H1 (cell line): ENCODE data around the gene ZNF346. TPM values are rescaled to one million over a fixed set of nuclear protein-coding genes. Genes with fewer than 3 reads are reported as not detected.

Source experiments
- CTCF ChIA-PET: fragments of 300-600 bp; sonication (Branson Sonifier 250); formaldehyde crosslinking; loops from one replicate; lab custom pipeline; 2021; ENCODE audit not compliant: partially characterized antibody; lab: Charles Lee
- POLR2A ChIA-PET: fragments of 300-600 bp; sonication (Branson Sonifier 250); formaldehyde crosslinking; loops from one replicate; lab custom pipeline; 2021; ENCODE audit warnings: inconsistent platforms; ENCODE audit not compliant: partially characterized antibody; lab: Charles Lee
- DNase-seq, 2 experiments: peaks; one replicate each; pipeline versions ENCODE4 v3.0.0 to v3.0.0-alpha.2; 2010 to 2022; ENCODE audit warnings: low spot score in 2 of 2, low read depth in 1 of 2, mixed read lengths in 1 of 2
- FAIRE-seq: peaks from 2 replicates; lab custom pipeline; 2011; peaks lifted over from hg19 to GRCh38; lab: Jason Lieb, UNC
- H2AFZ ChIP-seq: 2 replicates; pipeline ENCODE4 v1.8.1; 2012; ENCODE audit warnings: low read length, inconsistent platforms
- H2AK5ac ChIP-seq: 2 replicates; pipeline ENCODE4 v1.6.1; 2013; ENCODE audit warnings: low read depth, low read length
- H2BK120ac ChIP-seq: replicated peaks from 2 replicates; pipeline ENCODE3; 2013; ENCODE audit warnings: low read depth, low read length, inconsistent platforms
- H2BK12ac ChIP-seq: 2 replicates; pipeline ENCODE4 v1.6.1; 2013; ENCODE audit warnings: low read depth, low read length
- H2BK15ac ChIP-seq: 2 replicates; pipeline ENCODE4 v1.6.1; 2013; ENCODE audit warnings: low read length
- H2BK20ac ChIP-seq: 2 replicates; pipeline ENCODE4 v1.6.1; 2013; ENCODE audit warnings: low read length
- H2BK5ac ChIP-seq: 2 replicates; pipeline ENCODE4 v1.6.1; 2013; ENCODE audit warnings: low read depth, low read length
- H3K14ac ChIP-seq: 2 replicates; pipeline ENCODE4 v1.6.1; 2013; ENCODE audit warnings: inconsistent platforms; ENCODE audit not compliant: insufficient read length
- H3K18ac ChIP-seq: 2 replicates; pipeline ENCODE4 v1.6.1; 2013; ENCODE audit warnings: low read length; ENCODE audit errors: extremely low read depth
- H3K23ac ChIP-seq: 2 replicates; pipeline ENCODE4 v1.6.1; 2013; ENCODE audit warnings: inconsistent platforms; ENCODE audit not compliant: insufficient read length
- H3K23me2 ChIP-seq: 2 replicates; pipeline ENCODE4 v1.6.1; 2013; ENCODE audit warnings: low read depth, low read length
- H3K27ac ChIP-seq: 2 replicates; pipeline ENCODE4 v1.6.1; 2011; ENCODE audit warnings: low read depth, low read length, inconsistent platforms
- H3K27me3 ChIP-seq, 4 experiments: replicated peaks in 1 of 4; 1 replicate in 1 of 4; 2 replicates in 3 of 4; pipeline versions ENCODE4 v1.6.1 to v1.8.1; 2011 to 2013; ENCODE audit warnings: low read length in 3 of 4, mild to moderate bottlenecking in 3 of 4, inconsistent platforms in 2 of 4, mixed read lengths in 2 of 4, moderate library complexity in 1 of 4; ENCODE audit not compliant: control insufficient read depth in 3 of 4, insufficient read depth in 3 of 4; ENCODE audit errors: extremely low read depth in 1 of 4
- H3K36me3 ChIP-seq, 4 experiments: 2 replicates each; pipeline versions ENCODE4 v1.6.1 to v1.8.1; 2011 to 2013; ENCODE audit warnings: mild to moderate bottlenecking in 4 of 4, low read length in 3 of 4, moderate library complexity in 2 of 4, control low read depth in 1 of 4, inconsistent platforms in 1 of 4; ENCODE audit not compliant: insufficient read depth in 4 of 4, control insufficient read depth in 2 of 4
- H3K4ac ChIP-seq: replicated peaks from 2 replicates; pipeline ENCODE3; 2013; ENCODE audit warnings: low read length, low read depth, mixed read lengths, inconsistent platforms; ENCODE audit not compliant: insufficient read length
- H3K4me1 ChIP-seq, 4 experiments: replicated peaks in 1 of 4; 1 replicate in 1 of 4; 2 replicates in 3 of 4; pipeline versions ENCODE4 v1.6.1 to v1.8.1; 2011 to 2013; ENCODE audit warnings: low read length in 3 of 4, inconsistent platforms in 2 of 4, mixed read lengths in 1 of 4; ENCODE audit not compliant: insufficient read depth in 4 of 4, control insufficient read depth in 3 of 4
- H3K4me2 ChIP-seq, 2 experiments: 2 replicates each; pipeline versions ENCODE4 v1.6.1 to v1.8.1; 2011 to 2013; ENCODE audit warnings: low read depth in 2 of 2, low read length in 2 of 2, control low read depth in 1 of 2, inconsistent platforms in 1 of 2, mild to moderate bottlenecking in 1 of 2; ENCODE audit not compliant: insufficient read depth in 1 of 2
- H3K4me3 ChIP-seq, 4 experiments: fragments of 200-600, 300-600 bp in 1 of 4; sonication (generic), shearing (Covaris generic), sonication (Bioruptor Twin) in 1 of 4; 2 replicates each; pipeline versions ENCODE4 v1.5.1 to v1.8.1; 2011 to 2016; ENCODE audit warnings: low read length in 4 of 4, low read depth in 3 of 4, control low read depth in 2 of 4, inconsistent platforms in 2 of 4, mild to moderate bottlenecking in 2 of 4, mixed read lengths in 1 of 4, moderate library complexity in 1 of 4; ENCODE audit not compliant: insufficient read depth in 2 of 4; ENCODE audit errors: extremely low read depth in 1 of 4
- H3K56ac ChIP-seq: replicated peaks from 2 replicates; pipeline ENCODE3; 2013; ENCODE audit warnings: low read depth, mild to moderate bottlenecking, mixed read lengths, low read length, inconsistent platforms; ENCODE audit not compliant: insufficient read length
- H3K79me1 ChIP-seq: 2 replicates; pipeline ENCODE4 v1.6.1; 2013; ENCODE audit warnings: low read depth, low read length, control low read depth
- H3K79me2 ChIP-seq, 2 experiments: 2 replicates each; pipeline versions ENCODE4 v1.6.1 to v1.8.1; 2012 to 2013; ENCODE audit warnings: low read length in 2 of 2, mild to moderate bottlenecking in 2 of 2, inconsistent platforms in 1 of 2; ENCODE audit not compliant: insufficient read depth in 2 of 2, control insufficient read depth in 1 of 2
- H3K9ac ChIP-seq, 4 experiments: replicated peaks in 1 of 4; 1 replicate in 1 of 4; 2 replicates in 3 of 4; pipeline versions ENCODE4 v1.6.1 to v1.8.1; 2011 to 2013; ENCODE audit warnings: low read depth in 3 of 4, low read length in 3 of 4, control low read depth in 2 of 4, mild to moderate bottlenecking in 2 of 4, moderate library complexity in 2 of 4, inconsistent platforms in 1 of 4; ENCODE audit errors: extremely low read depth in 1 of 4
- H3K9me3 ChIP-seq, 2 experiments: 2 replicates each; pipeline versions ENCODE4 v1.6.1 to v1.8.1; 2012 to 2013; ENCODE audit warnings: mild to moderate bottlenecking in 2 of 2, moderate library complexity in 2 of 2, control low read depth in 1 of 2, inconsistent platforms in 1 of 2, low read depth in 1 of 2, low read length in 1 of 2, mixed read lengths in 1 of 2; ENCODE audit not compliant: insufficient read depth in 2 of 2
- H4K20me1 ChIP-seq, 2 experiments: replicated peaks in 1 of 2; 2 replicates each; pipeline versions ENCODE3 to v1.8.1; 2011 to 2013; ENCODE audit warnings: inconsistent platforms in 2 of 2, low read length in 2 of 2, mild to moderate bottlenecking in 1 of 2; ENCODE audit not compliant: insufficient read depth in 2 of 2, control insufficient read depth in 1 of 2
- H4K5ac ChIP-seq: 2 replicates; pipeline ENCODE4 v1.6.1; 2013; ENCODE audit warnings: low read length, low read depth, mixed read lengths, inconsistent platforms; ENCODE audit not compliant: insufficient read length
- H4K8ac ChIP-seq: 2 replicates; pipeline ENCODE4 v1.8.0; 2013; ENCODE audit warnings: mild to moderate bottlenecking, moderate library complexity, low read length, inconsistent platforms; ENCODE audit not compliant: insufficient read depth; ENCODE audit errors: extremely low read depth
- H4K91ac ChIP-seq: replicated peaks from 2 replicates; pipeline ENCODE3; 2013; ENCODE audit warnings: low read length, mixed read lengths, inconsistent platforms; ENCODE audit not compliant: insufficient read length
- GTF2F1 ChIP-seq: IDR thresholded peaks from 2 replicates; pipeline ENCODE4 v1.6.1; 2012; ENCODE audit warnings: low read depth, low read length, improper control_type of control experiment, borderline replicate concordance
- POU5F1 ChIP-seq: IDR thresholded peaks from 2 replicates; pipeline ENCODE4 v1.6.1; 2011; ENCODE audit warnings: low read depth, mild to moderate bottlenecking, low read length, moderate library complexity
- RBBP5 ChIP-seq: IDR thresholded peaks from 2 replicates; pipeline ENCODE4 v1.7.1; 2012; ENCODE audit warnings: low read depth, mild to moderate bottlenecking, inconsistent platforms, low read length, moderate library complexity, borderline replicate concordance
- RFX5 ChIP-seq: IDR thresholded peaks from 2 replicates; pipeline ENCODE4 v1.6.1; 2011; ENCODE audit warnings: low read depth, low read length, improper control_type of control experiment, borderline replicate concordance
- RNF2 ChIP-seq: fragments of 200-900, 300-1000 bp; sonication (generic); IDR thresholded peaks from 2 replicates; pipeline ENCODE4 v1.7.1; 2016; ENCODE audit warnings: borderline replicate concordance, low read depth, mild to moderate bottlenecking, antibody characterized with exemption, low read length; ENCODE audit not compliant: poor library complexity, severe bottlenecking; ENCODE audit errors: missing control alignments
- SIN3A ChIP-seq, 2 experiments: IDR thresholded peaks in 1 of 2; conservative IDR thresholded peaks in 1 of 2; 2 replicates each; pipeline ENCODE4 v1.6.1; 2011 to 2012; ENCODE audit warnings: low read length in 2 of 2, improper control_type of control experiment in 1 of 2, low read depth in 1 of 2, mild to moderate bottlenecking in 1 of 2
- SUZ12 ChIP-seq: fragments of 200-600 bp; sonication (generic); IDR thresholded peaks from 2 replicates; pipeline ENCODE4 v1.6.1; 2012; ENCODE audit warnings: mild to moderate bottlenecking, inconsistent platforms, low read length, moderate library complexity, mixed read lengths
- TAF7 ChIP-seq: optimal IDR thresholded peaks from 2 replicates; pipeline ENCODE3; 2011; ENCODE audit warnings: low read depth, mild to moderate bottlenecking, inconsistent platforms, low read length, moderate library complexity, borderline replicate concordance
- WGBS, 2 experiments: shearing (Covaris generic) in 1 of 2; methylation state at CpG; one replicate each; pipeline versions ENCODE4 v1.1.6 to v1.1.7; 2013 to 2015; ENCODE audit warnings: low lambda C conversion rate in 2 of 2, mixed read lengths in 2 of 2, inconsistent platforms in 1 of 2, low coverage in 1 of 2, missing lambda C conversion rate in 1 of 2; ENCODE audit not compliant: insufficient replicate concordance in 2 of 2, insufficient coverage in 1 of 2, insufficient read length in 1 of 2; ENCODE audit errors: extremely low coverage in 1 of 2, missing lambda C conversion rate in 1 of 2; 5-methylcytosine and 5-hydroxymethylcytosine counted together
- polyA plus RNA-seq, 7 experiments: library from polyadenylated mRNA; depleted of rRNA in 3 of 7; stranded (reverse) in 5 of 7; unstranded in 2 of 7; fragments of >200 nt in 5 of 7; fragments of 200-250 nt in 2 of 7; gene quantifications; 1 replicate in 5 of 7; 2 replicates in 1 of 7; 4 replicates in 1 of 7; pipeline versions ENCODE4 v1.2.1 to v1.2.3, GENCODE V29; 2011 to 2013; ENCODE audit warnings: missing spikeins in 2 of 7, mixed read lengths in 2 of 7
- total RNA-seq: library from RNA; stranded (reverse); fragmentation: NEBNext Ultra II Directional; extraction: Animal tissue kit (Norgen Biotek cat#: 25700); gene quantifications from 2 replicates; pipeline ENCODE4 v1.2.1, GENCODE V29; 2021
- TF ChIP-seq, protein P1 (sequence below): IDR thresholded peaks from 2 replicates; pipeline ENCODE4 v1.6.1; 2011; ENCODE audit warnings: low read length, improper control_type of control experiment

Gene ZNF346
- total and polyA plus RNA-seq, 2 of the 8 experiments (the other 6 are each of a cell fraction or from before 2014, with no cell fraction given) = 19.9 to 20.8 TPM

GRCh38 chr5:177005619-177006264 lies 16.8 kb upstream of the ZNF346 start:
- H4K8ac ChIP-seq = peak overlapping the region; percentile 95; the same call in 1 of the 2 replicates
- H2BK120ac ChIP-seq = no peak overlapping the region
- H3K79me1 ChIP-seq = peaks cover 8% of the 10 kb centered on the region
- H3K9me3 ChIP-seq = no peaks in the 10 kb centered on the region
- H2BK20ac ChIP-seq = no peak overlapping the region
- peak overlapping the region; percentile 74 for H4K91ac ChIP-seq
- FAIRE-seq (no peak), DNase-seq (no peak)
- peak overlapping the region; percentile 94 for H4K5ac ChIP-seq
- peak overlapping the region; percentile 42 for H3K18ac ChIP-seq
- H3K4me3 ChIP-seq = peak overlapping the region; percentile 72 to 85 (median 80)
- 2% methylated on average over 40 of the region's 51 CpGs; no CpG with 5 or more reads in 1 of the 2 experiments for WGBS, 2 experiments
- peak overlapping the region; percentile 96 for H3K4ac ChIP-seq
- no peak overlapping the region for H2BK15ac ChIP-seq
- no peak overlapping the region for H3K23ac ChIP-seq
- H3K27me3 ChIP-seq = no peaks in the 10 kb centered on the region
- ChIA-PET CTCF (interaction anchor here (0.6 to 2.0 kb wide), 8 partner anchors 9 to 108 kb away, joined by 3 to 7 read pairs (median 3); partner anchors contain the start of genes FGFR4 and ZNF346), POLR2A (interaction anchor here (0.8 to 4.2 kb wide), 17 partner anchors 9 to 268 kb away, joined by 3 to 26 read pairs (median 4); partner anchors contain the start of genes FGFR4 and ZNF346)
- no peak overlapping the region for H3K14ac ChIP-seq
- no peak overlapping the region for H2AFZ ChIP-seq
- 0 out of 2 replicates have a peak, but pooled peaks cover 2% of the 10 kb centered on the region for H3K23me2 ChIP-seq
- peak overlapping the region; percentile 59 to 95 (median 84) for H3K9ac ChIP-seq
- peak overlapping the region; percentile 83 for H2BK5ac ChIP-seq
- no peak overlapping the region for H2AK5ac ChIP-seq
- peaks cover 22 to 50% of the 10 kb centered on the region in 2 experiments for H3K79me2 ChIP-seq
- peaks cover 0 to 3% (median 3%) of the 10 kb centered on the region in 4 experiments; a peak in 4 of 7 replicates for H3K4me1 ChIP-seq
- peak overlapping the region; percentile 89 for H3K27ac ChIP-seq
- no peaks in the 10 kb centered on the region for H3K36me3 ChIP-seq
- H3K4me2 ChIP-seq = peak overlapping the region; percentile 65 to 80
- H2BK12ac ChIP-seq = no peak overlapping the region
- H3K56ac ChIP-seq = peak overlapping the region; percentile 93
- H4K20me1 ChIP-seq = peaks cover 0 to 3% of the 10 kb centered on the region in 2 experiments
- TF ChIP-seq RNF2 = no peak
- no peak for TF ChIP-seq RFX5
- no peak; the same call in 1 of the 2 replicates for TF ChIP-seq RBBP5
- TF ChIP-seq TAF7 = no peak
- TF ChIP-seq POU5F1 = no peak
- TF ChIP-seq SUZ12 = no peak
- TF ChIP-seq SIN3A (conservative IDR thresholded peaks at IDR 0.05 in 1 of 2, IDR thresholded peaks at IDR 0.05 in 1 of 2; ENCODE audit: low read depth in 1 of 2, low read length in 2 of 2) = no peak
- TF ChIP-seq, protein P1, sequence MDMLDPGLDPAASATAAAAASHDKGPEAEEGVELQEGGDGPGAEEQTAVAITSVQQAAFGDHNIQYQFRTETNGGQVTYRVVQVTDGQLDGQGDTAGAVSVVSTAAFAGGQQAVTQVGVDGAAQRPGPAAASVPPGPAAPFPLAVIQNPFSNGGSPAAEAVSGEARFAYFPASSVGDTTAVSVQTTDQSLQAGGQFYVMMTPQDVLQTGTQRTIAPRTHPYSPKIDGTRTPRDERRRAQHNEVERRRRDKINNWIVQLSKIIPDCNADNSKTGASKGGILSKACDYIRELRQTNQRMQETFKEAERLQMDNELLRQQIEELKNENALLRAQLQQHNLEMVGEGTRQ = no peak
- TF ChIP-seq GTF2F1 = no peak
